Gastrocnemius medialis (tissue), 4 donors: ENCODE results near the gene GPR62. TPM values are rescaled to one million over a fixed set of nuclear protein-coding genes. Genes with fewer than 3 reads are reported as not detected.

Source experiments
- ATAC-seq, 2 donors: fragments of 150-250 bp; one replicate each; pipeline ENCODE4 v1.9.1; 2016
- DNase-seq, 2 donors: peaks; one replicate each; pipeline ENCODE4 v3.0.0-alpha.2; 2019
- H3K27ac ChIP-seq, 4 donors: fragments of 200-600 bp; sonication (generic); 1 replicate in 1 of 4; 2 replicates in 3 of 4; pipeline ENCODE4 v1.5.1; 2016 to 2018; ENCODE audit warnings: mild to moderate bottlenecking in 2 of 4, moderate library complexity in 1 of 4
- H3K27me3 ChIP-seq, 3 donors: fragments of 200-600 bp; sonication (generic) in 2 of 3; 1 replicate in 1 of 3; 2 replicates in 2 of 3; pipeline versions ENCODE4 v1.5.1 to v1.6.0; 2016 to 2019; ENCODE audit warnings: mild to moderate bottlenecking in 1 of 3, moderate library complexity in 1 of 3
- H3K36me3 ChIP-seq, 2 donors: fragments of 200-600 bp; sonication (generic) in 1 of 2; one replicate each; pipeline ENCODE4 v1.5.1; 2017 to 2018
- H3K4me1 ChIP-seq, 2 donors: fragments of 200-600 bp; sonication (generic) in 1 of 2; one replicate each; pipeline ENCODE4 v1.5.1; 2016 to 2017; ENCODE audit warnings: mild to moderate bottlenecking in 2 of 2
- H3K4me3 ChIP-seq, 4 donors: fragments of 200-600 bp; sonication (generic) in 3 of 4; 1 replicate in 1 of 4; 2 replicates in 3 of 4; pipeline ENCODE4 v1.5.1; 2016 to 2019; ENCODE audit warnings: mild to moderate bottlenecking in 2 of 4
- H3K9me3 ChIP-seq, 3 donors: fragments of 200-600 bp; sonication (generic) in 2 of 3; 1 replicate in 1 of 3; 2 replicates in 2 of 3; pipeline ENCODE4 v1.5.1; 2016 to 2019
- CTCF ChIP-seq, 5 experiments: fragments of 450-650 bp in 3 of 5; fragments of 200-600 bp in 2 of 5; sonication (generic) in 2 of 5; IDR thresholded peaks in 4 of 5; conservative IDR thresholded peaks in 1 of 5; 1 replicate in 4 of 5; 2 replicates in 1 of 5; pipeline ENCODE4 v1.5.1; 2016 to 2019; ENCODE audit warnings: antibody characterized with exemption in 5 of 5, mild to moderate bottlenecking in 3 of 5, moderate library complexity in 3 of 5
- POLR2A ChIP-seq, 2 donors: fragments of 450-650 bp; IDR thresholded peaks; one replicate each; pipeline ENCODE4 v1.6.1; 2017; ENCODE audit warnings: antibody characterized with exemption in 2 of 2, mild to moderate bottlenecking in 2 of 2, moderate library complexity in 2 of 2
- in situ Hi-C, 4 donors: fragments of 200-750 bp; cut with MboI; loops; one replicate each; pipeline versions ENCODE4 v1.15.0 to v1.8.0; 2017; ENCODE audit warnings: low sequenced_read_pairs in 4 of 4
- intact Hi-C: fragments of 100-400 bp; cut with DNase I; formaldehyde crosslinking; loops from one replicate; pipeline ENCODE4 v1.15.1; 2023; ENCODE audit warnings: low total_unique reads
- total RNA-seq, 4 donors: library from RNA; depleted of rRNA; stranded (reverse); fragments of >200 nt; gene quantifications; one replicate each; pipeline versions ENCODE4 v1.1.0 to v1.2.3, GENCODE V29; 2016

The GPR62 gene
- total RNA-seq, 4 donors from 2014 or later = 0.18 to 2.5 (median 0.37) TPM

- no peak overlapping the region for H3K4me3 ChIP-seq
- in situ Hi-C loops = no loop called here
- peaks cover 18 to 31% of the 10 kb centered on the region in 2 donors for H3K4me1 ChIP-seq
- no peaks in the 10 kb centered on the region for H3K27me3 ChIP-seq
- TF ChIP-seq CTCF (IDR thresholded peaks at IDR 0.05 in 4 of 5, conservative IDR thresholded peaks at IDR 0.05 in 1 of 5) (no peak), POLR2A (IDR thresholded peaks at IDR 0.05) (no peak)
- intact Hi-C loops = no loop called here
- ATAC-seq (no peak), DNase-seq (no peak)
- H3K36me3 ChIP-seq = no peaks in the 10 kb centered on the region
- no peaks in the 10 kb centered on the region for H3K9me3 ChIP-seq
- no peak overlapping the region for H3K27ac ChIP-seq
Observed at GRCh38 chr3:51977446-51978142, 22.4 kb downstream of the GPR62 start.

DNA sequence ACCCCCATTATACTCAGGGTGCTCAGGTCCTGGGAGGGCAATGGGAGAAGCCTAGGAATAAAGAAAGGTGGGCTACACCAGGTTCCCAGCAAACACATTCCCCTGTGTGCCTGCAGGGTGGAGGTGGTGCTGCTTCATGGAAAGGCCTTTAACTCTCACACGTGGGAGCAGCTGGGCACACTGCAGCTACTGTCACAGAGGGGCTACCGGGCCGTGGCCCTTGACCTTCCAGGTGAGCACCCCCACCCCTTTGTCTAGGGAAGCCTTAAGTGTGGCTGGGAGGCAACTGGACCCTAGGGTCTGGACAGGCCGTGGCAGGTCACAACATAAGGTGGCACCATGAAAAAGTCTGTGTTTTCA is 22.9 kb downstream of the GPR62 start:
- TF ChIP-seq CTCF (IDR thresholded peaks at IDR 0.05 in 4 of 5, conservative IDR thresholded peaks at IDR 0.05 in 1 of 5) (no peak), POLR2A (IDR thresholded peaks at IDR 0.05) (no peak)
- H3K4me3 ChIP-seq = no peak overlapping the region
- H3K9me3 ChIP-seq = no peaks in the 10 kb centered on the region
- intact Hi-C loops (no loop called here), in situ Hi-C loops (no loop called here)
- ATAC-seq = no peak
- H3K27ac ChIP-seq = no peak overlapping the region
- H3K36me3 ChIP-seq = no peaks in the 10 kb centered on the region
- DNase-seq = no peak
- no peaks in the 10 kb centered on the region for H3K27me3 ChIP-seq
- H3K4me1 ChIP-seq = peaks cover 22 to 32% of the 10 kb centered on the region in 2 donors

DNA sequence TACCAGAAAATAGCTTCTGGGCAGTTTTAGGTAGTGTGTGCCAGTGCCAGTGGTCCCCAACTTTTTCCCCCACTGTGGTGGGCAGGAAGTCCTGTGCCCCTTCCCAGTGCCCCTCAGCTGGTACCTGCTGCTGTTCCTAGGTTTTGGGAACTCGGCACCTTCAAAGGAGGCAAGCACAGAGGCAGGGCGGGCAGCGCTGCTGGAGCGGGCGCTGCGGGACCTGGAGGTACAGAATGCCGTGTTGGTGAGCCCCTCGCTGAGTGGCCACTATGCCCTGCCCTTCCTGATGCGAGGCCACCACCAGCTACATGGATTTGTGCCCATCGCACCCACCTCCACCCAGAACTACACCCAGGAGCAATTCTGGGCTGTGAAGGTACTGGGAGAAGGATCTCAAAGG is 25.1 kb downstream of the GPR62 start:
- intact Hi-C loops (no loop called here), in situ Hi-C loops (no loop called here)
- no peak for ATAC-seq
- Histone ChIP-seq H3K27me3 (no peaks in the 10 kb centered on the region), H3K4me1 (peaks cover 16 to 28% of the 10 kb centered on the region in 2 donors), H3K9me3 (no peaks in the 10 kb centered on the region), H3K36me3 (no peaks in the 10 kb centered on the region), H3K4me3 (no peak overlapping the region), H3K27ac (no peak overlapping the region)
- DNase-seq = no peak
- TF ChIP-seq POLR2A (IDR thresholded peaks at IDR 0.05) (no peak), CTCF (IDR thresholded peaks at IDR 0.05 in 4 of 5, conservative IDR thresholded peaks at IDR 0.05 in 1 of 5) (no peak)

DNA sequence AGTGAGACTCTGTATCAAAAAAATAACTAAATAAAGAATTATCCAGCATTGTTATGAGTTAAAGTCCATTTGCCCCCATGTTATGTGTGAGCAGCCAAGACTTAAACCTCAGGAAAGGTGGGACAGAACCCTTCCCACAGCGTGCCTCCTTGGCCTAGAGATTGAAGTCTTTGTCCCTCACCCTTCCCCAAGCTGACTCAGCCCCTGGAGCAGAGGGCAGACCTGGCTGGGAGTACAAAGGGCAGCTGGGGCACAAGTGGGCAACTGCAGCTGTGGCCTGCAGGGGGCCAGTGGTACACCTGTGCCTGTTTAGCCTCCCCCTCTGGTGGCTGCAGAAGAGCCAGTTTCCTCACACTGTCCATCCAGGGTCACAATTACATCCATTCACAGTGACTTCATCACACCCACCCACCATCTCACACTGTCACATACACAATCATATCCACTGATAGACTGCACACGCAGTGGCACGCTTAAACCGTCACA is 27.2 kb downstream of the GPR62 start:
- no peaks in the 10 kb centered on the region for H3K27me3 ChIP-seq
- no peaks in the 10 kb centered on the region for H3K36me3 ChIP-seq
- DNase-seq = peak in 1 of 2 donors; percentile 66
- peak in 1 of 2 donors; percentile 55 for ATAC-seq
- peak overlapping the region; percentile 61 to 75 (median 64) for H3K4me3 ChIP-seq
- H3K4me1 ChIP-seq = peaks cover 16 to 17% of the 10 kb centered on the region in 2 donors
- in situ Hi-C loops (no loop called here), intact Hi-C loops (no loop called here)
- TF ChIP-seq CTCF (IDR thresholded peaks at IDR 0.05 in 4 of 5, conservative IDR thresholded peaks at IDR 0.05 in 1 of 5) (peak; percentile 37 to 60 (median 47)), POLR2A (IDR thresholded peaks at IDR 0.05) (no peak)
- H3K27ac ChIP-seq = peak overlapping the region; percentile 86 to 98 (median 94)
- H3K9me3 ChIP-seq = no peaks in the 10 kb centered on the region
